ENCODE measurements around the gene CEP70.
"Not testable (repeated sequence)": the region's sequence is repeated elsewhere in the genome, so short reads cannot be mapped to it uniquely, and the experiment has no call there.

CEP70 gene

GRCh38 chr3:138625707-138626365 lies 31.8 kb upstream of the CEP70 start:
- no peak for DNase-seq (ENCODE audit: low spot score)
- H3K4me3 ChIP-seq = no peak overlapping the region
- no peak for TF ChIP-seq CTCF (IDR thresholded peaks at IDR 0.05)
- no peak overlapping the region for H3K27ac ChIP-seq

- no peak for TF ChIP-seq CTCF (IDR thresholded peaks at IDR 0.05)
- no peak overlapping the region for H3K4me3 ChIP-seq
- no peak overlapping the region for H3K27ac ChIP-seq
- DNase-seq (ENCODE audit: low spot score) = no peak
These were observed 30.5 kb upstream of the CEP70 start for GRCh38 chr3:138624518-138624917.

GRCh38 chr3:138620431-138620830 lies 26.4 kb upstream of the CEP70 start:
- no peak for DNase-seq (ENCODE audit: low spot score)
- Histone ChIP-seq H3K4me3 (no peak overlapping the region), H3K27ac (no peak overlapping the region)
- no peak for TF ChIP-seq CTCF (IDR thresholded peaks at IDR 0.05)

GRCh38 chr3:138615462-138615861 lies 21.4 kb upstream of the CEP70 start:
- Histone ChIP-seq H3K27ac (no peak overlapping the region), H3K4me3 (no peak overlapping the region)
- no peak for TF ChIP-seq CTCF (IDR thresholded peaks at IDR 0.05)
- DNase-seq (ENCODE audit: low spot score) = no peak

GRCh38 chr3:138609898-138610266 lies 15.8 kb upstream of the CEP70 start:
- DNase-seq (ENCODE audit: low spot score) = no peak
- H3K4me3 ChIP-seq = peak overlapping the region; percentile 86
- TF ChIP-seq CTCF (IDR thresholded peaks at IDR 0.05) = no peak
- peak overlapping the region in 1 of 2 donors; percentile 95 for H3K27ac ChIP-seq

- peak; percentile 83 for DNase-seq (ENCODE audit: low spot score)
- peak within 1 kb of the TSS; percentile 86 for H3K4me3 ChIP-seq
- TF ChIP-seq CTCF (IDR thresholded peaks at IDR 0.05) = no peak
- H3K27ac ChIP-seq = peak within 1 kb of the TSS; percentile 90 to 95
These were observed 14.5 kb upstream of the CEP70 start, which contains the start of gene FAIM for GRCh38 chr3:138608322-138609135. FAIM (plus strand) TSS chr3:138608771; CDS start chr3:138619727, 10,956 bp downstream.

GRCh38 chr3:138604106-138604595 lies 10.1 kb upstream of the CEP70 start:
- DNase-seq (ENCODE audit: low spot score); H3K27ac ChIP-seq: not testable (repeated sequence)

GRCh38 chr3:138601661-138602060 lies 7.6 kb upstream of the CEP70 start:
- not testable (repeated sequence) for DNase-seq (ENCODE audit: low spot score); H3K4me3 ChIP-seq; H3K27ac ChIP-seq

More at GRCh38 chr3:138604106-138604595, 10.1 kb upstream of the CEP70 start:
- not testable (repeated sequence) for H3K4me3 ChIP-seq
